Natural killer cell (primary cell): ENCODE results near the gene EIF2B2. TPM values are rescaled to one million over a fixed set of nuclear protein-coding genes. Genes with fewer than 3 reads are reported as not detected.

Experiments used
- ATAC-seq, 3 donors: fragments of 150-1000 bp in 2 of 3; fragments of 200-7000 bp in 1 of 3; cut with Tn5 transposase; 1 replicate in 1 of 3; 2 replicates in 2 of 3; pipeline ENCODE4 v1.10.0; 2021; ENCODE audit warnings: mild to moderate bottlenecking in 2 of 3, moderate library complexity in 2 of 3
- DNase-seq, 2 donors: peaks; one replicate each; pipeline versions ENCODE4 v3.0.0 to v3.0.0-alpha.2; 2013 to 2021; ENCODE audit warnings: mixed read lengths in 1 of 2
- H3K27ac ChIP-seq: one replicate; pipeline ENCODE4 v1.5.1; 2013; ENCODE audit warnings: mild to moderate bottlenecking, low read length
- H3K27me3 ChIP-seq: one replicate; pipeline ENCODE4 v1.6.1; 2013; ENCODE audit warnings: low read length; ENCODE audit not compliant: control insufficient read depth, insufficient read depth
- H3K36me3 ChIP-seq: one replicate; pipeline ENCODE4 v1.6.1; 2013; ENCODE audit warnings: low read length; ENCODE audit not compliant: control insufficient read depth, insufficient read depth
- H3K4me1 ChIP-seq: one replicate; pipeline ENCODE4 v1.6.1; 2013; ENCODE audit warnings: low read length; ENCODE audit not compliant: control insufficient read depth, insufficient read depth
- H3K4me3 ChIP-seq: one replicate; pipeline ENCODE4 v1.5.1; 2013; ENCODE audit warnings: low read length
- H3K9me3 ChIP-seq: one replicate; pipeline ENCODE4 v1.6.1; 2013; ENCODE audit warnings: low read length; ENCODE audit not compliant: control insufficient read depth, insufficient read depth
- H3K27ac Mint-ChIP-seq, 2 donors: one replicate each; pipeline ENCODE4 v1.8.0; 2022; ENCODE audit warnings: mild to moderate bottlenecking in 2 of 2, mixed read lengths in 2 of 2, moderate library complexity in 1 of 2
- H3K27me3 Mint-ChIP-seq, 2 donors: one replicate each; pipeline ENCODE4 v1.8.0; 2022; ENCODE audit warnings: low read depth in 2 of 2, mixed read lengths in 2 of 2
- H3K36me3 Mint-ChIP-seq: one replicate; pipeline ENCODE4 v1.8.0; 2022; ENCODE audit warnings: mixed read lengths
- H3K4me1 Mint-ChIP-seq, 2 donors: one replicate each; pipeline ENCODE4 v1.8.0; 2022; ENCODE audit warnings: mixed read lengths in 2 of 2
- H3K4me3 Mint-ChIP-seq: one replicate; pipeline ENCODE4 v1.8.0; 2022; ENCODE audit warnings: mild to moderate bottlenecking, moderate library complexity, mixed read lengths
- H3K9me3 Mint-ChIP-seq, 2 donors: one replicate each; pipeline ENCODE4 v1.8.0; 2022; ENCODE audit warnings: mixed read lengths in 2 of 2
- CTCF ChIP-seq: fragments of 200-600 bp; IDR thresholded peaks from one replicate; pipeline ENCODE4 v1.8.0; 2022; ENCODE audit warnings: antibody characterized with exemption
- WGBS: methylation state at CpG from one replicate; pipeline ENCODE4 v1.1.7; 2013; ENCODE audit warnings: missing lambda C conversion rate; ENCODE audit not compliant: insufficient coverage; 5-methylcytosine and 5-hydroxymethylcytosine counted together
- intact Hi-C: fragments of 100-400 bp; cut with micrococcal nuclease; formaldehyde crosslinking; loops from one replicate; pipeline ENCODE4 v1.14.2; 2022
- total RNA-seq, 4 donors: library from RNA; stranded (reverse); fragments of 120-200 nt in 1 of 4; gene quantifications; one replicate each; pipeline versions ENCODE4 v1.2.3 to v1.2.4, GENCODE V29; 2013 to 2022

EIF2B2 gene
- total RNA-seq, 3 donors from 2014 or later (not counting 1 experiment from before 2014, with no cell fraction given) = 22.2 to 45.1 (median 31.2) TPM

DNA sequence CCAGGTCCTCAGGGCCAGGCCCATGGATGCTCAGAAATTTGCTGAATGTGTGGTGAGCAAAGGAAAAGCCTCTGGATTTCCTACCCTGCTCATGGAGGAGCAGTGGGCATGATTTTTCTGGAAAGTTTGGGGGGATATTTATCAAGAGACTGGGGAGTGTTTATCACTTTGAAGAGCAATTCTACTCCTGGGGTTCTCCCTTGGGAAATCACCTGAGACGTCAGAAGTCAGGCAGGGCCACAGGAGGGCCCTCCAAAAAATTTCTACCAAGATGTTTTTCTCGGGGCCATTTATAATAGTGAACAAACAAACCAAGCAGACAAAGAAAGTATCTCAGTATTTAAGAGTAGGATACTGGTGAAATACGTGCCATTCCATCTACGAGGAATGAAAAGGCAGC lies 20.1 kb upstream of the EIF2B2 start:
- H3K9me3 ChIP-seq = no peaks in the 10 kb centered on the region
- no peak for TF ChIP-seq CTCF
- Mint-ChIP-seq H3K4me1 (no peaks in the 10 kb centered on the region), H3K27me3 (no peaks in the 10 kb centered on the region), H3K36me3 (no peaks in the 10 kb centered on the region), H3K4me3 (no peak overlapping the region), H3K9me3 (no peaks in the 10 kb centered on the region), H3K27ac (no peak overlapping the region)
- ATAC-seq = no peak
- no peaks in the 10 kb centered on the region for H3K4me1 ChIP-seq
- no peaks in the 10 kb centered on the region for H3K27me3 ChIP-seq
- no peaks in the 10 kb centered on the region for H3K36me3 ChIP-seq
- no peak overlapping the region for H3K27ac ChIP-seq
- DNase-seq = no peak
- 94% methylated on average over 4 of the region's 4 CpGs for WGBS
- no peak overlapping the region for H3K4me3 ChIP-seq
- intact Hi-C loops = no loop called here

DNA sequence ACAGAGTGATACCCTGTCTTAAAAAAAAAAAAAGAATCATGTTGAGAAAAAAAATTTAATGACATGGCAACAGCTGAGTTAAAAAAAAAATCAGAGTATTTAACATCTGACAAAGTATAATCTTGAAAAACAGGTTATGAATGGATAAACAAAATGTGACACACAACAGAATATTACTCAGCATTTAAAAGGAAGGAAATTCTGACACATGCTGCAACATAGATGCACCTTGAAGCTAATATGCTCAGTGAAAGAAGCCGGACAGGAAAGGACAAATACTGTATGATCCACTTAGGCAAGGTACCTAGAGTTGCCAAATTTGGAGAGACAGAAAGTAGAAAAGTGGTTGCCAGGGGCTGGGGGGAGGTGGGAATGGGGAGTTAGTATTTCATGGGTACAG lies 19.4 kb upstream of the EIF2B2 start:
- no peak for ATAC-seq
- intact Hi-C loops = no loop called here
- Histone ChIP-seq H3K9me3 (no peaks in the 10 kb centered on the region), H3K4me1 (no peaks in the 10 kb centered on the region), H3K36me3 (no peaks in the 10 kb centered on the region), H3K27ac (no peak overlapping the region), H3K4me3 (no peak overlapping the region), H3K27me3 (no peaks in the 10 kb centered on the region)
- no peak for TF ChIP-seq CTCF
- no peaks in the 10 kb centered on the region for H3K27me3 Mint-ChIP-seq
- no peak for DNase-seq
- no peaks in the 10 kb centered on the region for H3K36me3 Mint-ChIP-seq
- H3K9me3 Mint-ChIP-seq = no peaks in the 10 kb centered on the region
- H3K4me3 Mint-ChIP-seq = no peak overlapping the region
- WGBS = 95% methylated on average over 1 of the region's 1 CpG
- H3K4me1 Mint-ChIP-seq = no peaks in the 10 kb centered on the region
- H3K27ac Mint-ChIP-seq = no peak overlapping the region

GRCh38 chr14:74984236-74985027 lies 18.3 kb upstream of the EIF2B2 start:
- Mint-ChIP-seq H3K27ac (no peak overlapping the region), H3K4me3 (no peak overlapping the region), H3K4me1 (no peaks in the 10 kb centered on the region), H3K27me3 (no peaks in the 10 kb centered on the region), H3K9me3 (no peaks in the 10 kb centered on the region), H3K36me3 (no peaks in the 10 kb centered on the region)
- 89% methylated on average over 16 of the region's 16 CpGs for WGBS
- TF ChIP-seq CTCF = no peak
- no peaks in the 10 kb centered on the region for H3K9me3 ChIP-seq
- no peaks in the 10 kb centered on the region for H3K4me1 ChIP-seq
- no peak overlapping the region for H3K27ac ChIP-seq
- intact Hi-C loops = no loop called here
- no peak overlapping the region for H3K4me3 ChIP-seq
- no peaks in the 10 kb centered on the region for H3K36me3 ChIP-seq
- DNase-seq (no peak), ATAC-seq (no peak)
- no peaks in the 10 kb centered on the region for H3K27me3 ChIP-seq

- intact Hi-C loops = no loop called here
- TF ChIP-seq CTCF = no peak
- Mint-ChIP-seq H3K27me3 (no peaks in the 10 kb centered on the region), H3K9me3 (no peaks in the 10 kb centered on the region), H3K27ac (no peak overlapping the region), H3K36me3 (no peaks in the 10 kb centered on the region), H3K4me1 (no peaks in the 10 kb centered on the region), H3K4me3 (no peak overlapping the region)
- Histone ChIP-seq H3K4me1 (no peaks in the 10 kb centered on the region), H3K36me3 (no peaks in the 10 kb centered on the region), H3K9me3 (no peaks in the 10 kb centered on the region), H3K27me3 (no peaks in the 10 kb centered on the region), H3K4me3 (no peak overlapping the region), H3K27ac (no peak overlapping the region)
- 80% methylated on average over 10 of the region's 10 CpGs for WGBS
- no peak for DNase-seq
- ATAC-seq = no peak
Observed at GRCh38 chr14:74985028-74985310, 17.8 kb upstream of the EIF2B2 start.
